ENCODE results near the gene KCTD5. TPM values are rescaled to one million over a fixed set of nuclear protein-coding genes. Genes with fewer than 3 reads are reported as not detected.

KCTD5 gene
- total and polyA plus RNA-seq, 2 experiments from 2014 or later: 19.7 to 31.8 TPM

DNA sequence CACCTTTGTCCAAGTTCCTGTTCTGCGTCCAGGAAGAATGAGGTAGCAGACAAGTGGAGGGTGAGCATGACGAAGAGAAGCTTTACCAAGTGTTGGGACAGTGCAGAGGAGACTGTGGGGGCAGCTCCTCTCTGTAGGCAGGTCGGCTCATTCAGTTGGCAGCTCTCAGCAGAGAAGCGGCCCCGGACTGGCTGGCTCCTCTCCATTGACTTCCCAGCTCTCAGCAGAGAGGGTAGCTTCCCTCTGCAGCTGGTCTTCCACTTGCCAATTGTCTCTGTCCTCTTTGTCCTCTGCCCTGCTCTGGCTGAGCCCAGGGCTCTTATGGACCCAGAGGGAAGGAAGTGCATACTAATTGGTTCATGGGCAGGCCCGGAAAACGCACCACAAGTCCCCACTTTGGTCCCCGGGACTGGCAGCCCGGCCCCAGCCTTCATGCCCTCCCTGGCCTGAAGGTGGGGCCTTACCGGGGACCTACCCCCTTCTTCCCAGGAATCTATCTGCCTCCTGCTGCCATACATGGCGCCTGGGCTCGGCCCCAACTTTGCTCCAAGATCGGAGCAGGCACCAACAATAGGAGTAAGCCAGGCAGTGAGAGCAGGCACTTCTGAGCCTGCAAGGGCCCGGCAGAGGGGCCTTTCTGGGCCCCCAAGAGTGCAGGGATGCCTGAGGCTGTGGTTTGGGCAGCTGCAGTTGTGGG is 10.1 kb downstream of the KCTD5 start (continued):
- TF ChIP-seq ZNF462 (CRISPR knock-in tag; IDR thresholded peaks at IDR 0.05) (no peak), ZNF331 (CRISPR knock-in tag; IDR thresholded peaks at IDR 0.05; ENCODE audit: low read depth) (no peak), JUNB (IDR thresholded peaks at IDR 0.05; ENCODE audit: unreplicated experiment) (no peak), CREB1 (CRISPR knock-in tag; IDR thresholded peaks at IDR 0.05; ENCODE audit: low read depth) (no peak)
- TF ChIP-seq, protein P1, sequence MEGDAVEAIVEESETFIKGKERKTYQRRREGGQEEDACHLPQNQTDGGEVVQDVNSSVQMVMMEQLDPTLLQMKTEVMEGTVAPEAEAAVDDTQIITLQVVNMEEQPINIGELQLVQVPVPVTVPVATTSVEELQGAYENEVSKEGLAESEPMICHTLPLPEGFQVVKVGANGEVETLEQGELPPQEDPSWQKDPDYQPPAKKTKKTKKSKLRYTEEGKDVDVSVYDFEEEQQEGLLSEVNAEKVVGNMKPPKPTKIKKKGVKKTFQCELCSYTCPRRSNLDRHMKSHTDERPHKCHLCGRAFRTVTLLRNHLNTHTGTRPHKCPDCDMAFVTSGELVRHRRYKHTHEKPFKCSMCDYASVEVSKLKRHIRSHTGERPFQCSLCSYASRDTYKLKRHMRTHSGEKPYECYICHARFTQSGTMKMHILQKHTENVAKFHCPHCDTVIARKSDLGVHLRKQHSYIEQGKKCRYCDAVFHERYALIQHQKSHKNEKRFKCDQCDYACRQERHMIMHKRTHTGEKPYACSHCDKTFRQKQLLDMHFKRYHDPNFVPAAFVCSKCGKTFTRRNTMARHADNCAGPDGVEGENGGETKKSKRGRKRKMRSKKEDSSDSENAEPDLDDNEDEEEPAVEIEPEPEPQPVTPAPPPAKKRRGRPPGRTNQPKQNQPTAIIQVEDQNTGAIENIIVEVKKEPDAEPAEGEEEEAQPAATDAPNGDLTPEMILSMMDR (conservative IDR thresholded peaks at IDR 0.05; ENCODE audit: low read depth in 2 of 2): no peak

Data from GM23338 (cell line).